T1000 (cell line): ENCODE data around the gene FAN1.
A peak's percentile ranks its signal among the peaks of the same experiment; 100 is the strongest.

Experiments used
- DNase-seq: peaks from one replicate; lab custom pipeline; 2025; ENCODE audit warnings: mixed read lengths; lab: John Stamatoyannopoulos, UW

Gene FAN1

GRCh38 chr15:30958219-30958618, 54.5 kb downstream of the FAN1 start:
- no peak for DNase-seq

GRCh38 chr15:30962079-30962478, 58.4 kb downstream of the FAN1 start:
- DNase-seq: no peak

- no peak for DNase-seq
These were observed 58.9 kb downstream of the FAN1 start for GRCh38 chr15:30962659-30963058.

- DNase-seq: no peak
These were observed 60.0 kb downstream of the FAN1 start for GRCh38 chr15:30963681-30964080.

GRCh38 chr15:30969724-30970123, 66.0 kb downstream of the FAN1 start:
- DNase-seq: no peak

GRCh38 chr15:30973379-30973778, 69.7 kb downstream of the FAN1 start:
- no peak for DNase-seq

GRCh38 chr15:30974112-30974511, 70.4 kb downstream of the FAN1 start:
- no peak for DNase-seq

- DNase-seq: no peak
These were observed 74.6 kb downstream of the FAN1 start for GRCh38 chr15:30978328-30978727.

GRCh38 chr15:30979457-30979856, 75.7 kb downstream of the FAN1 start:
- DNase-seq: no peak

GRCh38 chr15:30984118-30984517, 80.4 kb downstream of the FAN1 start:
- no peak for DNase-seq

GRCh38 chr15:30984542-30984941, 80.8 kb downstream of the FAN1 start:
- DNase-seq: no peak

- DNase-seq: no peak
These were observed 81.4 kb downstream of the FAN1 start for GRCh38 chr15:30985081-30985531.

- DNase-seq: no peak
These were observed 86.3 kb downstream of the FAN1 start for GRCh38 chr15:30990036-30990435.

GRCh38 chr15:30990446-30991254, 86.9 kb downstream of the FAN1 start:
- DNase-seq: no peak

GRCh38 chr15:30991255-30992235, 87.8 kb downstream of the FAN1 start, which contains the start of gene MTMR10:
TSS of gene MTMR10 (minus strand) at chr15:30991628. CDS start at chr15:30991506, 122 bp downstream.
- DNase-seq: peak; percentile 58

- no peak for DNase-seq
These were observed 88.6 kb downstream of the FAN1 start for GRCh38 chr15:30992249-30992864.
